ENCODE data around the gene ACTR2. TPM values are rescaled to one million over a fixed set of nuclear protein-coding genes. Genes with fewer than 3 reads are reported as not detected.
A peak's percentile ranks its signal among the peaks of the same experiment; 100 is the strongest.

Gene ACTR2
- total and polyA plus RNA-seq, 2 of the 13 experiments (the other 11 are each of a cell fraction or from before 2014, with no cell fraction given): 51.2 to 100 TPM

DNA sequence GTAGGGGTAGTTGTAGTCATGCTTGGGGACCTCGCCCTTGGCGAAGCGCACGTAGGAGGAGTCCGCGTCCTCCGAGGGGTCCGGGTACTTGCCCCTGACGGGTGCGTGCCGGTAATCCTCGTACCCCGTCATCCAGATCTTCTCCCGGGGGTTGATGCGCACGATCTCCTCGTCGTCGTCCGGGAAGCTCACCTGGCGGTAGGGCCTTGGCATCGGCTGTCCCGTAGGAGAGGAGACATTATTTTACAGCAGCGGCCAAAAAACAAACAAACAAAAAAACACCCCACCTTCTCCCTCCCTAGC is 86.3 kb downstream of the ACTR2 start:
- FAIRE-seq (no peak), ATAC-seq (no peak), DNase-seq (ENCODE audit: low spot score) (no peak)
- no peak overlapping the region for H3K27ac ChIP-seq (ENCODE audit: extremely low read length, insufficient read depth, low read length)
- H3K27me3 ChIP-seq (ENCODE audit: control insufficient read depth in 1 of 2, insufficient read depth in 2 of 2, low read length in 2 of 2): no peaks in the 10 kb centered on the region
- TF ChIP-seq ZNF780A (CRISPR knock-in tag; IDR thresholded peaks at IDR 0.05): no peak
- TF ChIP-seq JUN (CRISPR knock-in tag; IDR thresholded peaks at IDR 0.05): no peak
- TF ChIP-seq SSRP1 (CRISPR knock-in tag; IDR thresholded peaks at IDR 0.05): no peak
- TF ChIP-seq AGO2 (optimal IDR thresholded peaks at IDR 0.05; ENCODE audit: low read depth, low read length): peak; percentile 61
- TF ChIP-seq ZNF224 (CRISPR knock-in tag; IDR thresholded peaks at IDR 0.05): no peak
- TF ChIP-seq, protein P1, sequence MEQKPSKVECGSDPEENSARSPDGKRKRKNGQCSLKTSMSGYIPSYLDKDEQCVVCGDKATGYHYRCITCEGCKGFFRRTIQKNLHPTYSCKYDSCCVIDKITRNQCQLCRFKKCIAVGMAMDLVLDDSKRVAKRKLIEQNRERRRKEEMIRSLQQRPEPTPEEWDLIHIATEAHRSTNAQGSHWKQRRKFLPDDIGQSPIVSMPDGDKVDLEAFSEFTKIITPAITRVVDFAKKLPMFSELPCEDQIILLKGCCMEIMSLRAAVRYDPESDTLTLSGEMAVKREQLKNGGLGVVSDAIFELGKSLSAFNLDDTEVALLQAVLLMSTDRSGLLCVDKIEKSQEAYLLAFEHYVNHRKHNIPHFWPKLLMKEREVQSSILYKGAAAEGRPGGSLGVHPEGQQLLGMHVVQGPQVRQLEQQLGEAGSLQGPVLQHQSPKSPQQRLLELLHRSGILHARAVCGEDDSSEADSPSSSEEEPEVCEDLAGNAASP (CRISPR knock-in tag; IDR thresholded peaks at IDR 0.05; ENCODE audit: borderline replicate concordance): no peak
- no peak for TF ChIP-seq SIN3A (IDR thresholded peaks at IDR 0.05; ENCODE audit: borderline replicate concordance, low read depth, low read length)
- no peak overlapping the region for H3K9ac ChIP-seq (ENCODE audit: insufficient read depth, low read depth, low read length)
- peaks cover 4% of the 10 kb centered on the region; the same call in 1 of the 2 replicates for H4K20me1 ChIP-seq (ENCODE audit: insufficient read depth, low read length)
- no peak overlapping the region for H2AFZ ChIP-seq (ENCODE audit: low read length)
- BruUV-seq (replicated peaks): no TSS peak
- H3K4me1 ChIP-seq (ENCODE audit: insufficient read depth, low read length): no peaks in the 10 kb centered on the region
- in situ Hi-C loops (cut with HindIII; ENCODE audit: extremely low pct_ligation_motif_present, low pct_unique_long_range_greater_than_20kb): no loop called here
- H3K36me3 ChIP-seq (replicated peaks in 1 of 2; ENCODE audit: control insufficient read depth in 1 of 2, insufficient read depth in 2 of 2, low read length in 2 of 2): peaks cover 47 to 84% of the 10 kb centered on the region in 2 experiments
- no peaks in the 10 kb centered on the region for H3K79me2 ChIP-seq (ENCODE audit: insufficient read depth, low read length)
- H3K4me3 ChIP-seq (replicated peaks in 1 of 3; ENCODE audit: insufficient read depth in 1 of 3, low read depth in 2 of 3, low read length in 3 of 3): no peak overlapping the region
- 99% methylated on average over 21 of the region's 24 CpGs for WGBS (ENCODE audit: low lambda C conversion rate)
- intact Hi-C loops (cut with micrococcal nuclease; ENCODE audit: unreplicated experiment): no loop called here
- POLR2A ChIA-PET: no interaction called here
- no peak overlapping the region for H3K4me2 ChIP-seq (ENCODE audit: low read depth, low read length)
- no peaks in the 10 kb centered on the region for H3K9me3 ChIP-seq (ENCODE audit: low read length)
- CTCF ChIA-PET (ENCODE audit: low intra/inter-chr PET ratio, low total read pairs): no interaction called here

DNA sequence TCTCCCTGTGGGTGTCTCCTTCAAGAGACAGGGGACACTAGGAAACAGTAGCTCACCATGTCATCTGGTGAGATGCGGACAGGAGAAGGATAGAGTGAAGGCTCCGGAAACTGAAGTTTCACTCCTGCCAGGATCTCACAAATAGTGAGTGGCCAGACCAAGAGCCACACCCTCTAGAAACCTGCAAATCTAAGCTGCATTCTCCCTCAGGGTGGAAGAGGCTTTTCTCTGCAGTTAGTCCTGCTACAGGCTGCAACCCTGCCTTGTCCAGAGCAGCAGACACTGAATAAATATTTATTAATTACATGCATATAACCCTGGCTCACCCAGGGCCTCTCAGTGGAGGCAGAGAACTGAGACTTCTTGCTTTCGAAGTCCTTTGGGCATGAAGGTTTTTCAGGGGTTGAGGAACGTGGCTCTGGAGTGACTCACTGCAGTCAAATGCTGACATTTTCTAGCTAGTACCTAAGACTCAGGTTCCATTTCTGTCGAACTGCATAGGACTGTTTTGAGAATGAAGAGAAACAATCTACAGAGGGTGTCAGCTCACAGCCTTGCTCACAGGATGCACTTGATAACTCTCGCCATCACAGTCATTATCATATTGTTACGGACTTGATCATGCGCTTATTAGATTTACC is 87.3 kb downstream of the ACTR2 start:
- no peaks in the 10 kb centered on the region for H3K9me3 ChIP-seq (ENCODE audit: low read length)
- no peak overlapping the region for H2AFZ ChIP-seq (ENCODE audit: low read length)
- no peak overlapping the region for H3K9ac ChIP-seq (ENCODE audit: insufficient read depth, low read depth, low read length)
- H3K36me3 ChIP-seq (replicated peaks in 1 of 2; ENCODE audit: control insufficient read depth in 1 of 2, insufficient read depth in 2 of 2, low read length in 2 of 2): peaks cover 46 to 89% of the 10 kb centered on the region in 2 experiments
- 95% methylated on average over 8 of the region's 8 CpGs for WGBS (ENCODE audit: low lambda C conversion rate)
- peaks cover 4% of the 10 kb centered on the region; the same call in 1 of the 2 replicates for H4K20me1 ChIP-seq (ENCODE audit: insufficient read depth, low read length)
- peaks cover 6% of the 10 kb centered on the region for H3K4me1 ChIP-seq (ENCODE audit: insufficient read depth, low read length)
- no peak overlapping the region for H3K27ac ChIP-seq (ENCODE audit: extremely low read length, insufficient read depth, low read length)
- H3K4me3 ChIP-seq (replicated peaks in 1 of 3; ENCODE audit: insufficient read depth in 1 of 3, low read depth in 2 of 3, low read length in 3 of 3): no peak overlapping the region
- CTCF ChIA-PET (ENCODE audit: low intra/inter-chr PET ratio, low total read pairs): no interaction called here
- no peak overlapping the region for H3K4me2 ChIP-seq (ENCODE audit: low read depth, low read length)
- in situ Hi-C loops (cut with HindIII; ENCODE audit: extremely low pct_ligation_motif_present, low pct_unique_long_range_greater_than_20kb): no loop called here
- intact Hi-C loops (cut with micrococcal nuclease; ENCODE audit: unreplicated experiment): no loop called here
- BruUV-seq (replicated peaks): no TSS peak
- FAIRE-seq: no peak
- ATAC-seq: no peak
- no peak for DNase-seq (ENCODE audit: low spot score)
- no peaks in the 10 kb centered on the region for H3K27me3 ChIP-seq (ENCODE audit: control insufficient read depth in 1 of 2, insufficient read depth in 2 of 2, low read length in 2 of 2)
- peaks cover 2% of the 10 kb centered on the region for H3K79me2 ChIP-seq (ENCODE audit: insufficient read depth, low read length)
- POLR2A ChIA-PET: no interaction called here
- TF ChIP-seq, protein P2, sequence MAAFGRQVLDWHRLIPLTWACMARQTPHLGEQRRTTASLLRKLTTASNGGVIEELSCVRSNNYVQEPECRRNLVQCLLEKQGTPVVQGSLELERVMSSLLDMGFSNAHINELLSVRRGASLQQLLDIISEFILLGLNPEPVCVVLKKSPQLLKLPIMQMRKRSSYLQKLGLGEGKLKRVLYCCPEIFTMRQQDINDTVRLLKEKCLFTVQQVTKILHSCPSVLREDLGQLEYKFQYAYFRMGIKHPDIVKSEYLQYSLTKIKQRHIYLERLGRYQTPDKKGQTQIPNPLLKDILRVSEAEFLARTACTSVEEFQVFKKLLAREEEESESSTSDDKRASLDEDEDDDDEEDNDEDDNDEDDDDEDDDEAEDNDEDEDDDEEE (CRISPR knock-in tag; IDR thresholded peaks at IDR 0.05): no peak

Data from HepG2 (cell line).